K562 (cell line): ENCODE data around the gene CBX8. TPM values are rescaled to one million over a fixed set of nuclear protein-coding genes. Genes with fewer than 3 reads are reported as not detected.
A peak's percentile ranks its signal among the peaks of the same experiment; 100 is the strongest.

Source experiments
- ATAC-seq: fragments of 200-7000 bp; cut with Tn5 transposase; 3 replicates; pipeline ENCODE4 v1.9.1; 2020; ENCODE audit warnings: moderate library complexity
- BruUV-seq: library from RNA; stranded (reverse); fragments of 400-500 nt; replicated peaks from 2 replicates; lab custom pipeline; 2021; lab: Mats Ljungman, UMichigan
- CTCF ChIA-PET: fragments of 300-600 bp; formaldehyde crosslinking; extraction: SDS; loops from one replicate; lab custom pipeline; 2021; ENCODE audit warnings: low intra/inter-chr PET ratio; lab: Yijun Ruan, JAX
- POLR2A ChIA-PET: fragments of 300-600, 350-650 bp; sonication (Branson Sonifier 250); formaldehyde crosslinking; extraction: SDS; loops from one replicate; lab custom pipeline; 2021; ENCODE audit warnings: antibody characterized with exemption, inconsistent platforms; lab: Yijun Ruan, JAX
- DNase-seq, 4 experiments: peaks; one replicate each; pipeline versions ENCODE4 v3.0.0 to v3.0.0-alpha.2; 2011 to 2018; ENCODE audit warnings: low spot score in 3 of 4, mixed read lengths in 3 of 4; ENCODE audit errors: extremely low read depth in 1 of 4
- FAIRE-seq: peaks from 2 replicates; lab custom pipeline; 2011; peaks lifted over from hg19 to GRCh38; lab: Jason Lieb, UNC
- H2AFZ ChIP-seq: 2 replicates; pipeline ENCODE4 v1.6.0; 2011; ENCODE audit warnings: low read depth, low read length, control low read depth, inconsistent platforms
- H3K27ac ChIP-seq: fragments of 200-600 bp; 3 replicates; pipeline ENCODE4 v1.8.0; 2011; ENCODE audit warnings: low read depth, mild to moderate bottlenecking, control low read depth, inconsistent platforms, low read length, moderate library complexity, mixed read lengths; ENCODE audit errors: extremely low read depth
- H3K27me3 ChIP-seq, 2 experiments: fragments of 300-600 bp in 1 of 2; 2 replicates in 1 of 2; 3 replicates in 1 of 2; pipeline versions ENCODE4 v1.6.0 to v1.8.0; 2011; ENCODE audit warnings: inconsistent platforms in 2 of 2, low read length in 2 of 2, mild to moderate bottlenecking in 1 of 2, mixed read lengths in 1 of 2, moderate library complexity in 1 of 2; ENCODE audit not compliant: control insufficient read depth in 2 of 2, insufficient read depth in 2 of 2
- H3K36me3 ChIP-seq: fragments of 300-600 bp; 3 replicates; pipeline ENCODE4 v1.8.0; 2011; ENCODE audit warnings: mild to moderate bottlenecking, low read length, inconsistent platforms; ENCODE audit not compliant: control insufficient read depth, insufficient read depth
- H3K4me1 ChIP-seq, 2 experiments: fragments of 200-600 bp in 1 of 2; replicated peaks in 1 of 2; 2 replicates in 1 of 2; 3 replicates in 1 of 2; pipeline versions ENCODE4 v1.5.1 to v1.8.0; 2011; ENCODE audit warnings: inconsistent platforms in 2 of 2, low read length in 2 of 2, mild to moderate bottlenecking in 1 of 2, mixed read lengths in 1 of 2, moderate library complexity in 1 of 2; ENCODE audit not compliant: control insufficient read depth in 2 of 2, insufficient read depth in 2 of 2
- H3K4me2 ChIP-seq: 2 replicates; pipeline ENCODE4 v1.6.1; 2011; ENCODE audit warnings: low read length, control low read depth, inconsistent platforms, mixed read lengths; ENCODE audit not compliant: insufficient read depth
- H3K4me3 ChIP-seq: fragments of 200-600 bp; sonication (generic), shearing (Covaris generic); 2 replicates; pipeline ENCODE4 v1.5.1; 2016; ENCODE audit warnings: control low read depth, inconsistent platforms
- H3K79me2 ChIP-seq: fragments of 200-600 bp; 3 replicates; pipeline ENCODE4 v1.8.0; 2011; ENCODE audit warnings: low read length, inconsistent platforms; ENCODE audit not compliant: control insufficient read depth, insufficient read depth
- H3K9ac ChIP-seq, 2 experiments: 2 replicates each; pipeline versions ENCODE4 v1.6.0 to v1.6.1; 2011; ENCODE audit warnings: low read depth in 2 of 2, low read length in 2 of 2, control low read depth in 1 of 2, inconsistent platforms in 1 of 2, mild to moderate bottlenecking in 1 of 2, mixed read lengths in 1 of 2; ENCODE audit not compliant: insufficient read depth in 1 of 2
- H3K9me1 ChIP-seq: one replicate; pipeline ENCODE4 v1.6.0; 2011; ENCODE audit warnings: inconsistent platforms, mild to moderate bottlenecking, low read length, moderate library complexity; ENCODE audit not compliant: control insufficient read depth, insufficient read depth
- H3K9me3 ChIP-seq: replicated peaks from 2 replicates; pipeline ENCODE4 v1.5.1; 2011; ENCODE audit warnings: low read depth, low read length, inconsistent platforms; ENCODE audit not compliant: control insufficient read depth, insufficient read depth
- H4K20me1 ChIP-seq: replicated peaks from 2 replicates; pipeline ENCODE4 v1.6.1; 2011; ENCODE audit warnings: low read length, inconsistent platforms, mixed read lengths; ENCODE audit not compliant: control insufficient read depth, insufficient read depth
- POLR2G ChIP-seq: fragments of 200-400 bp; formaldehyde crosslinking; IDR thresholded peaks from 2 replicates; pipeline ENCODE4 v1.6.1; 2017; ENCODE audit warnings: low read depth, mild to moderate bottlenecking, antibody characterized with exemption, low read length, moderate library complexity
- ZFP1 ChIP-seq: fragments of 450-650 bp; formaldehyde crosslinking; IDR thresholded peaks from 2 replicates; pipeline ENCODE4 v1.4.0; 2020; ENCODE audit warnings: mild to moderate bottlenecking, mixed read lengths
- WGBS: fragments of 100-300 bp; shearing (Covaris generic); methylation state at CpG from one replicate; pipeline ENCODE4 v1.1.6; 2016; ENCODE audit warnings: low coverage, mixed read lengths; ENCODE audit not compliant: insufficient coverage; ENCODE audit errors: missing lambda C conversion rate; 5-methylcytosine and 5-hydroxymethylcytosine counted together
- in situ Hi-C: fragments of 300-500 bp; cut with MboI; formaldehyde crosslinking; loops from 4 replicates; pipeline ENCODE4 v1.15.0; 2018; ENCODE audit warnings: inconsistent platforms, mixed read lengths
- intact Hi-C: fragments of 100-400 bp; cut with micrococcal nuclease; formaldehyde crosslinking; loops from 2 replicates; pipeline ENCODE4 v1.14.2; 2022
- polyA plus RNA-seq, 8 experiments: library from polyadenylated mRNA; depleted of rRNA in 4 of 8; stranded (reverse) in 5 of 8; unstranded in 3 of 8; fragments of >200 nt; fragmentation: Nextera tagmentation in 2 of 8; fragmentation: Illumina TruSeq in 1 of 8; extraction: Ambion mirVana in 2 of 8; extraction: Trizol in 1 of 8; gene quantifications; 2 replicates each; pipeline versions ENCODE4 v1.2.1 to v1.2.3, GENCODE V29; 2011 to 2014; ENCODE audit warnings: inconsistent platforms in 1 of 8, missing spikeins in 1 of 8
- total RNA-seq, 7 experiments: library from RNA; depleted of rRNA in 6 of 7; stranded (reverse); fragments of >200 nt in 6 of 7; fragmentation: Illumina TruSeq in 2 of 7; extraction: Trizol in 2 of 7; gene quantifications; 2 replicates each; pipeline versions ENCODE4 v1.2.1 to v1.2.3, GENCODE V29; 2011 to 2021; ENCODE audit warnings: low replicate concordance in 1 of 7

CBX8 gene
- total and polyA plus RNA-seq, 9 of the 15 experiments (the other 6 are each of a cell fraction or from before 2014, with no cell fraction given): 0.08 to 11.9 (median 2.6) TPM

- Histone ChIP-seq H4K20me1 (no peaks in the 10 kb centered on the region), H3K9me1 (no peaks in the 10 kb centered on the region), H3K4me3 (no peak overlapping the region), H3K79me2 (peaks cover 19% of the 10 kb centered on the region), H3K9me3 (no peaks in the 10 kb centered on the region), H3K27me3 (no peaks in the 10 kb centered on the region), H3K4me1 (peaks cover 9 to 56% of the 10 kb centered on the region in 2 experiments), H3K9ac (no peak overlapping the region), H3K27ac (no peak overlapping the region), H2AFZ (no peak overlapping the region), H3K36me3 (peaks cover 20% of the 10 kb centered on the region; the same call in 2 of the 3 replicates), H3K4me2 (no peak overlapping the region)
- FAIRE-seq (no peak), ATAC-seq (no peak), DNase-seq (no peak)
- intact Hi-C loops: no loop called here
- CTCF ChIA-PET: interaction anchor here (2.3 kb wide), 1 partner anchor 42 kb away, joined by 8 read pairs; no protein-coding TSS in a partner anchor
- in situ Hi-C loops: loop anchor here (5.0 kb wide), 1 partner anchor 44 kb away; no protein-coding TSS in a partner anchor
- TF ChIP-seq ZFP1 (no peak), POLR2G (0 out of 2 replicates have a peak, but pooled peaks have one; percentile 33)
- 93% methylated on average over 3 of the region's 26 CpGs for WGBS
- POLR2A ChIA-PET: interaction anchor here (0.6 kb wide), 1 partner anchor 484 kb away, joined by 3 read pairs; no protein-coding TSS in a partner anchor
- BruUV-seq: no TSS peak
Observed at GRCh38 chr17:79791735-79792161, 5.1 kb downstream of the CBX8 start.
